Measurements from ENCODE around the gene ZNF253. TPM values are rescaled to one million over a fixed set of nuclear protein-coding genes. Genes with fewer than 3 reads are reported as not detected.
"Not testable (repeated sequence)": the region's sequence is repeated elsewhere in the genome, so short reads cannot be mapped to it uniquely, and the experiment has no call there.

The ZNF253 gene
- total RNA-seq, result 10 to 100 TPM; 10.1 to 24.7 (median 19.0) TPM

DNA sequence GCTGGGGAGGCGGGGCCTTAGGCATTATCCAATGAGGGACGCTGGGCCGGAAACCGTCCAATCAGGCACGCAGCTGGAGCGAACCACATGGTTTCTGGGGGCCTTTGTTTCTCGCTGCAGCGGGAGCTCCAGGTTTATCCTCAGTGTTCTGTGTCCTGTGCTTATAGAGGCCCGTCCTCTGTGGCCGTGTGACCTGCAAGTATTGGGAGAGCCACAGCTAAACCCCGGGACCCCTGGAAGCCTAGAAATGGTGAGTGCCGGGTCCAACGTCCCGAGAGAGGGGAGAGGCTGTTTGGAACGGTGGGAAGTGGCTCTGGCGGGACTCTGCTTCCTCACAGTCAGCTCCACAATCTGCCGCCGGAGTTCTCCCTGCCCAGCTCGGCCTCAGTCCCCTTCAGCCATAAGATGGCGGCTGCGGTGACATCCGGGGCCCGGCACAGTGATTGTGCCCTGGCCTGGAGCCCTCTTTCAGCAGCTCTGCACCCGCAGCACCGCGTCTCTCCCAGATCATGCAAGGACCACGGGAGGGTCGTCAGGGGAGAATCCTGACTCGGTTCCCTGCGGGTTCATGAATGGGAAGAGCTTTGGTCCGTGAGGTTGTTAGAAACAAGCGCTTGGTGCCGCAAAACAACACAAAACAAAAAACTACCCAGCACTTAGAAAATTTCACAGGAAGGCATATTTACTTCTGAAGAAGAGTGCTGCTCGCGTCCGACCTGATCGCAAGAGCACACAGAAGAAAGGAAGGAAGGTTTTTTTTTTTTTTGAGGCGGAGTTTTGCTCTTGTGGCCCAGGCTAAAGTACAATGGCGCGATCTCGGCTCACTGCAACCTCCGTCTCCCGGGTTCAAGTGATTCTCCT is at the start of gene ZNF253:
Gene ZNF253 (plus strand): TSS at position 133 of the 861 bp plus-strand sequence. CDS start 115 bp downstream, at position 248.
- peak; percentile 79 to 86 for TF ChIP-seq POLR2A (IDR thresholded peaks at IDR 0.05)
- TF ChIP-seq, protein P1, sequence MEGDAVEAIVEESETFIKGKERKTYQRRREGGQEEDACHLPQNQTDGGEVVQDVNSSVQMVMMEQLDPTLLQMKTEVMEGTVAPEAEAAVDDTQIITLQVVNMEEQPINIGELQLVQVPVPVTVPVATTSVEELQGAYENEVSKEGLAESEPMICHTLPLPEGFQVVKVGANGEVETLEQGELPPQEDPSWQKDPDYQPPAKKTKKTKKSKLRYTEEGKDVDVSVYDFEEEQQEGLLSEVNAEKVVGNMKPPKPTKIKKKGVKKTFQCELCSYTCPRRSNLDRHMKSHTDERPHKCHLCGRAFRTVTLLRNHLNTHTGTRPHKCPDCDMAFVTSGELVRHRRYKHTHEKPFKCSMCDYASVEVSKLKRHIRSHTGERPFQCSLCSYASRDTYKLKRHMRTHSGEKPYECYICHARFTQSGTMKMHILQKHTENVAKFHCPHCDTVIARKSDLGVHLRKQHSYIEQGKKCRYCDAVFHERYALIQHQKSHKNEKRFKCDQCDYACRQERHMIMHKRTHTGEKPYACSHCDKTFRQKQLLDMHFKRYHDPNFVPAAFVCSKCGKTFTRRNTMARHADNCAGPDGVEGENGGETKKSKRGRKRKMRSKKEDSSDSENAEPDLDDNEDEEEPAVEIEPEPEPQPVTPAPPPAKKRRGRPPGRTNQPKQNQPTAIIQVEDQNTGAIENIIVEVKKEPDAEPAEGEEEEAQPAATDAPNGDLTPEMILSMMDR (IDR thresholded peaks at IDR 0.05), result peak in 1 of 4 experiments; percentile 6
- H3K9me3 ChIP-seq, result no peaks in the 10 kb centered on the region
- H3K4me1 ChIP-seq, result no peaks in the 10 kb centered on the region
- H3K27me3 ChIP-seq, result no peaks in the 10 kb centered on the region
- H3K4me3 ChIP-seq, result peak within 1 kb of the TSS; percentile 56 to 82
- intact Hi-C loops (cut with DNase I; ENCODE audit: low total_unique reads), result no loop called here
- H3K27ac ChIP-seq, result peak within 1 kb of the TSS; percentile 90 to 96
- DNase-seq, result peak; percentile 96
- H3K36me3 ChIP-seq, result no peaks in the 10 kb centered on the region

DNA sequence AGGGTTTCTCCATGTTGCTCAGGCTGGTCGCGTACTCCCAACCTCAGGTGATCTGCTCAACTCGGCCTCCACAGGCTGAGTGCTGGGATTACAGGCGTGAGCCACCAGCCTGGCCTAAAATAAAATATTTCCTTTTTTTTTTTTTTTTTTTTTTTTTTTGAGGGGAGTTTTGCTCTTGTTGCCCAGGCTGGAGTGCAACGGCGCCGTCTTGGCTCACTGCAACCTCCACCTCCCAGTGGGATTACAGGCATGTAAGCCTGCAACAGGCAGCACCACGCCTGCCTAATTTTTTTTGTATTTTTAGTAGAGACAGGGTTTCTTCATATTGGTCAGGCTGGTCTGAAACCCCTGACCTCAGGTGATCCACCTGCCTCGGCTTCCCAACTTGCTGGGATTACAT is 49.0 kb upstream of the ZNF253 start:
- TF ChIP-seq, protein P1 (IDR thresholded peaks at IDR 0.05), result no peak
- no peak for TF ChIP-seq POLR2A (IDR thresholded peaks at IDR 0.05)
- H3K4me3 ChIP-seq, result no peak overlapping the region
- H3K4me1 ChIP-seq, result peaks cover 0 to 5% of the 10 kb centered on the region in 2 donors
- H3K9me3 ChIP-seq, result no peaks in the 10 kb centered on the region
- peak in 1 of 2 donors; percentile 33 for DNase-seq
- intact Hi-C loops (cut with DNase I; ENCODE audit: low total_unique reads), result no loop called here
- H3K27ac ChIP-seq, result no peak overlapping the region
- no peaks in the 10 kb centered on the region for H3K27me3 ChIP-seq
- no peaks in the 10 kb centered on the region for H3K36me3 ChIP-seq

DNA sequence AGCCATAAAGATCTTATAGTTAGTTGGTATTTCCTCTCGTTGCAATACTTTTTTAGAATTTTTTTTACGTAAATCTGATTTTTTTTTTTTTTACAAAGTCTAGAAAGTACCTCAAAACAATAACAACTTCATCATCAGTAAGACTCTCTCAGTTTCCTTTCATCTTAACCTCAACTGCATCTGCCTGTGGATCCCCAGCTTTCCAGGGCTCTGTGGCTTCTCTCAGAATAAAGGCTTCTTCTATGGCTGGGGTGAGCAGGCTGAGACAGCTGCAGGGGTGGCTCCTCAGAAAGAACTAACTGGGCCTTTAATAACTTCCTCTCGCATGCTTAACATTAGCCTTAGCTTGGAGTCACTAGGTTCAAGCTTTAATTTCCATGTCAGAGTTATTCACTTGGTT is 48.3 kb upstream of the ZNF253 start:
- Histone ChIP-seq H3K4me3 (no peak overlapping the region), H3K36me3 (no peaks in the 10 kb centered on the region), H3K27me3 (no peaks in the 10 kb centered on the region), H3K27ac (no peak overlapping the region), H3K4me1 (peaks cover 0 to 5% of the 10 kb centered on the region in 2 donors), H3K9me3 (no peaks in the 10 kb centered on the region)
- no peak for DNase-seq
- intact Hi-C loops (cut with DNase I; ENCODE audit: low total_unique reads), result no loop called here
- TF ChIP-seq, protein P1 (IDR thresholded peaks at IDR 0.05), result no peak
- TF ChIP-seq POLR2A (IDR thresholded peaks at IDR 0.05), result no peak

DNA sequence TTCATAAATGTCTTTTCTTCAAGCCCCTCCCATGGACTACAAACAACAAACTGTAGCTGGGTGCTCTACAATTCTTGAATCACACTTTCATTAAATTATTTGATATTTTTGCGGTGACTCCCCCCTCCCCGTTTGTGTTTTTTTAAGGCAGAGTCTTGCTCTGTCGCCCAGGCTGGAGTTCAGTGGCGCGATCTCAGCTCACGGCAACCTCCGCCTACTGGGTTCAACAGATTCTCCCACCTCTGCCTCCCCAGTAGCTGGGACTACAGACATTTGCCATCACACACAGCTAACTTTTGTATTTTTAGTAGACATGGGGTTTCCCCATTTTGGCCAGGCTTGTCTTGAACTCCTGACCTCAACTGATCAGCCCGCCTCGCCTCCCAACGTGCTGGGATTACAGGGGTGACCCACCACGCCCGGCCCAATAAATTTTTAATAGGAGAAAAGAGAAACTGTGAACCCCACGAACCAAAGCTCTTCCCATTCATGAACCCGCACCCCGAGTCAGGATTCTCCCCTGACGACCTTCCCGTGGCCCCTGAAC is 44.8 kb upstream of the ZNF253 start:
- no peak for DNase-seq
- Histone ChIP-seq H3K36me3 (no peaks in the 10 kb centered on the region), H3K27ac (peak overlapping the region; percentile 92 to 96), H3K4me1 (peaks cover 0 to 5% of the 10 kb centered on the region in 2 donors), H3K27me3 (no peaks in the 10 kb centered on the region), H3K9me3 (no peaks in the 10 kb centered on the region), H3K4me3 (peak overlapping the region; percentile 63 to 86)
- intact Hi-C loops (cut with DNase I; ENCODE audit: low total_unique reads), result no loop called here
- TF ChIP-seq POLR2A (IDR thresholded peaks at IDR 0.05), result no peak

DNA sequence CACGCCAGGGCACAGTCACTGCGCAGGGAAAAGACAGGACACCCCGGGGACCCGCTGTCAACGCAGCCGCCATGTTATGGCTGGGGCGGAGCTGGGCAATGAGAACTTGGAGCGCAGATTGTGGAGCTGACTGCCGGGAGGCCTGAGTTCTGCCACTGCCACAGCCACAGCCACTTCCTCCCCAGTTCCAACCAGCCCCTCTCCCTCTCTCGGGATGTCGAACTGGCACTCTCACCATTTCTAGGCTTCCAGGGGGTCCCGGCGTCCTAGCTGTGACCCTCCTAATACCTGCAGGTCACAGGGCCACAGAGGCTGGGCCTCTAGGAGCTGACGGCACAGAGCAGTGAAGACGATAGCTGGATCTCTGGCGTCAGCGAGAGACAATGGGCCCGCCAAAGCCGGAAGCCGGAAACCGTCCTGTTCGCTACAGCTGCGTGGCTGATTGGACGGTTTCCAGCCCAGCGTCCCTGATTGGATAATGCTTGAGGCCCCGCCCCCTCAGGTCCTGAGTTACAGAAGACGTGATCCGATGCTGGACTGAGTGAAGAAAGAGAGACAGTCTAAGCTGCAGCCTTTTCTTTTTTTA is 44.2 kb upstream of the ZNF253 start, which contains the start of gene ZNF506:
Gene ZNF506 (minus strand): TSS at position 385 of the 586 bp plus-strand sequence. CDS start 147 bp downstream, at position 238.
- TF ChIP-seq, protein P1 (IDR thresholded peaks at IDR 0.05), result no peak
- peak; percentile 79 to 86 for TF ChIP-seq POLR2A (IDR thresholded peaks at IDR 0.05)
- Histone ChIP-seq H3K9me3 (no peaks in the 10 kb centered on the region), H3K27me3 (no peaks in the 10 kb centered on the region), H3K27ac (peak within 1 kb of the TSS; percentile 92 to 96), H3K4me3 (peak within 1 kb of the TSS; percentile 63 to 86), H3K36me3 (no peaks in the 10 kb centered on the region), H3K4me1 (peaks cover 0 to 5% of the 10 kb centered on the region in 2 donors)
- DNase-seq, result peak; percentile 99
- intact Hi-C loops (cut with DNase I; ENCODE audit: low total_unique reads), result no loop called here

DNA sequence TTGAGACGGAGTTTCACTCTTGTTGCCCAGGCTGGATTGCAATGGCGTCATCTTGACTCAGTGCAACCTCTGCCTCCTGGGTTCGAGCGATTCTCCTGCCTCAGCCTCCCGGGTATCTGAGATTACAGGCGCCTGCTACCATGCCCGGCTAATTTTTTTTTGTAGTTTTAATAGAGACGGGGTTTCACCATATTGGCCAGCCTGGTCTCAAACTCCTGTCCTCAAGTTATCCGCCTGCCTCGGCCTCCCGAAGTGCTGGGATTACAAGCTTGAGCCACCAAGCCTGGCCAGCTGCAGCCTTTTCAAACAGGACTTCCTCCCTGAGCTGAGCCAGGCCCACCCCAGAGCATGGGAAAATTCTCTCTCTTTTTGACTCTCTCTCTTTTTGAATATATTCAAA is 43.7 kb upstream of the ZNF253 start:
- H3K27me3 ChIP-seq; intact Hi-C loops (cut with DNase I; ENCODE audit: low total_unique reads); H3K36me3 ChIP-seq; H3K4me1 ChIP-seq; H3K9me3 ChIP-seq; DNase-seq: not testable (repeated sequence)
- peak overlapping the region; percentile 63 to 86 for H3K4me3 ChIP-seq
- peak overlapping the region; percentile 92 to 96 for H3K27ac ChIP-seq
